Naive thymus-derived CD4-positive, alpha-beta T cell (primary cell): ENCODE data around the gene BRI3. TPM values are rescaled to one million over a fixed set of nuclear protein-coding genes. Genes with fewer than 3 reads are reported as not detected.

ENCODE experiments used
- ATAC-seq: fragments of 150-1000 bp; cut with Tn5 transposase; 2 replicates; pipeline ENCODE4 v1.10.0; 2021; ENCODE audit warnings: mild to moderate bottlenecking, moderate library complexity
- CTCF ChIA-PET: fragments of 350-600 bp; sonication (Branson Sonifier 250); formaldehyde crosslinking; loops from one replicate; lab custom pipeline; 2021; ENCODE audit warnings: antibody characterized with exemption; lab: Charles Lee
- POLR2A ChIA-PET: fragments of 350-600 bp; sonication (Branson Sonifier 250); formaldehyde crosslinking; loops from one replicate; lab custom pipeline; 2021; ENCODE audit warnings: antibody characterized with exemption, inconsistent platforms; lab: Charles Lee
- DNase-seq, 9 donors: peaks; one replicate each; pipeline versions ENCODE4 v3.0.0 to v3.0.0-alpha.2; 2020 to 2022; ENCODE audit warnings: mixed read lengths in 1 of 9
- H3K27ac ChIP-seq: one replicate; pipeline ENCODE4 v1.7.0; 2013; ENCODE audit warnings: mild to moderate bottlenecking, low read depth, low read length, moderate library complexity
- H3K27me3 ChIP-seq, 2 donors: one replicate each; pipeline ENCODE4 v1.7.0; 2013; ENCODE audit warnings: low read length in 2 of 2, mild to moderate bottlenecking in 2 of 2, moderate library complexity in 2 of 2; ENCODE audit not compliant: control insufficient read depth in 2 of 2, insufficient read depth in 2 of 2
- H3K36me3 ChIP-seq, 3 experiments: 1 replicate in 2 of 3; 2 replicates in 1 of 3; pipeline ENCODE4 v1.7.0; 2013; ENCODE audit warnings: low read length in 3 of 3, mild to moderate bottlenecking in 3 of 3, moderate library complexity in 1 of 3; ENCODE audit not compliant: insufficient read depth in 3 of 3, control insufficient read depth in 2 of 3
- H3K4me1 ChIP-seq, 2 donors: one replicate each; pipeline ENCODE4 v1.7.0; 2013; ENCODE audit warnings: low read length in 2 of 2, mild to moderate bottlenecking in 2 of 2, moderate library complexity in 1 of 2; ENCODE audit not compliant: control insufficient read depth in 2 of 2, insufficient read depth in 2 of 2
- H3K4me3 ChIP-seq: 2 replicates; pipeline ENCODE4 v1.7.0; 2013; ENCODE audit warnings: mild to moderate bottlenecking, low read length
- H3K9me3 ChIP-seq, 3 experiments: 1 replicate in 2 of 3; 2 replicates in 1 of 3; pipeline ENCODE4 v1.7.0; 2013; ENCODE audit warnings: low read length in 3 of 3; ENCODE audit not compliant: control insufficient read depth in 2 of 3
- H3K27ac Mint-ChIP-seq, 9 donors: one replicate each; pipeline ENCODE4 v1.8.0; 2020 to 2022; ENCODE audit warnings: mixed read lengths in 9 of 9, mild to moderate bottlenecking in 8 of 9, moderate library complexity in 5 of 9, inconsistent platforms in 2 of 9
- H3K27me3 Mint-ChIP-seq, 5 donors: one replicate each; pipeline ENCODE4 v1.8.0; 2021 to 2022; ENCODE audit warnings: mixed read lengths in 5 of 5, mild to moderate bottlenecking in 1 of 5
- H3K36me3 Mint-ChIP-seq, 5 donors: one replicate each; pipeline ENCODE4 v1.8.0; 2020 to 2022; ENCODE audit warnings: mixed read lengths in 5 of 5, mild to moderate bottlenecking in 3 of 5, inconsistent platforms in 1 of 5
- H3K4me1 Mint-ChIP-seq, 7 donors: one replicate each; pipeline ENCODE4 v1.8.0; 2020 to 2022; ENCODE audit warnings: mixed read lengths in 7 of 7, mild to moderate bottlenecking in 3 of 7, inconsistent platforms in 1 of 7
- H3K4me3 Mint-ChIP-seq, 10 donors: one replicate each; pipeline ENCODE4 v1.8.0; 2020 to 2022; ENCODE audit warnings: mild to moderate bottlenecking in 10 of 10, mixed read lengths in 10 of 10, moderate library complexity in 6 of 10, inconsistent platforms in 2 of 10
- H3K9me3 Mint-ChIP-seq, 11 donors: one replicate each; pipeline ENCODE4 v1.8.0; 2020 to 2022; ENCODE audit warnings: mixed read lengths in 11 of 11, mild to moderate bottlenecking in 4 of 11, inconsistent platforms in 1 of 11, moderate library complexity in 1 of 11
- intact Hi-C, 2 donors: fragments of 100-400 bp; cut with micrococcal nuclease; formaldehyde crosslinking; loops; one replicate each; pipeline ENCODE4 v1.15.1; 2023
- polyA plus RNA-seq, 2 donors: library from polyadenylated mRNA; unstranded; fragments of 300-500 nt; fragmentation: Illumina TruSeq; gene quantifications; one replicate each; pipeline ENCODE4 v1.2.3, GENCODE V29; 2021
- total RNA-seq, 6 experiments: library from RNA in 5 of 6; stranded (reverse) in 5 of 6; gene quantifications; 1 replicate in 5 of 6; 2 replicates in 1 of 6; pipeline ENCODE4 v1.2.3 and lab custom pipeline; 2021 to 2026

Gene BRI3
- total and polyA plus RNA-seq, 7 experiments from 2014 or later = 17.8 to 194 (median 82.4) TPM

DNA sequence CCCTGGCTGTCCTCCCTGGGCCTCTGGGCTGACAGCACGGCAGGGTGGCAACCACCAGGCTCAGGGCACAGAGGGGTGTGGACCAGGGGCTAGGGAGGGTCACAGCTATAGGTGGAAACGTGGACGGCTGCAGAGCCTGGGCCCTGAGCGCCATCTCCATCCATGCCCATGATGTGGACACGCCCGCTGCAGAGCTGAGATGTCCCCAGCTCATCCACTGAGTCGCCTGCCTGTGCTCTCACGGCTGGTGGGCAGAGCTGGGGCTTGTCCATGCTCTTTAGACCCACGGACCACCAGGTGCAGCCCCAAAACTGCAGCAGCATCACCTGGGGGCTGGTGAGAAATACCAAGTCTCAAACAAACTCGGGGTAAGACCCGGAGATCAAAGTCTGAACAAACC lies 45.6 kb upstream of the BRI3 start:
- Mint-ChIP-seq H3K4me3 (no peak overlapping the region), H3K36me3 (peaks cover 3 to 31% (median 9%) of the 10 kb centered on the region in 5 donors)

DNA sequence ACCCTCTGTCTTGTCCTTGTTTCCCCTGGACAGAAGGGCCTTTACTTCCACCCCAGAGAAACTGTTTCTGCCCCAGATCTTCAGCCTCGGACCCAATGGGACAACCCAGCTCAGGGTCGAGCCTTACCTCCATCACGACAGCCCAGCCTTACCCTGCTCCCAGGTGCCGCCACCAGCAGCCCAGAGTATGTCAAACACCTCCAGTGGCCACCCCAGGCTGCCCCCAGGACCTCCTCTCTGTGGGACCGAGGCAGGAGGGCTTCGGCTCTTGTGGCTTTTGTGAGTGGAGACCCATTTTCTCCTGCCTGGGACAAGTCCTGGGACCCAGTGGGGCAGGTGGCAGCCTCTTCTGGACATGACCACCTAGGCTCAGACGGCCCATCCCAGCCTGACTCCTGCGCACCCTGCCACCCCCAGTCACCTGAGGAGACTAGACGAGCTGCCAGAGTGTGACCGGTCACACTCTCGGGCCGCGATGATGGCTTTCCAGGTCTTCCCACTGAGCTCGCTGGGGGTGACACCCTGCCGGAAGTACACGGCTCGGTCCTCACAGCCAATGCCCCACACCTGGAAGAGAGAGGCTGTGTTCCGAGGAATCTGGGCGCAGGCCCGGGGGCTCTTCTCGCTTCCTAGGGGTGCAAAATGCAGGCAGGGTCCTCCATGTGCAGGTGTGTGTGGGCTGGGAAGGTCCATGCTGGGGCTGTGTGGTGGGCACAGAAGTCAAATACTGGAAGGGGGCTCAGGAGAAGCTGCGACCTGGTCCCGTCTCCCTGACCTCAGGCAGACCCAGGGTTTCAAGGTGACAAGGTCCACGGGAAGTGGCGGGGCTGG lies 44.9 kb upstream of the BRI3 start:
- no peaks in the 10 kb centered on the region for H3K9me3 ChIP-seq
- Mint-ChIP-seq H3K27me3 (no peaks in the 10 kb centered on the region), H3K4me3 (no peak overlapping the region), H3K27ac (no peak overlapping the region), H3K36me3 (peaks cover 3 to 35% (median 9%) of the 10 kb centered on the region in 5 donors), H3K4me1 (peaks cover 0 to 7% (median 4%) of the 10 kb centered on the region in 7 donors), H3K9me3 (no peaks in the 10 kb centered on the region)
- ChIA-PET POLR2A (interaction anchor here (4.3 kb wide), 1 partner anchor 14 kb away, joined by 22 read pairs; no protein-coding TSS in a partner anchor), CTCF (no interaction called here)
- ATAC-seq (no peak), DNase-seq (no peak)
- intact Hi-C loops = no loop called here
- no peak overlapping the region for H3K4me3 ChIP-seq
- no peaks in the 10 kb centered on the region for H3K27me3 ChIP-seq
- peaks cover 0 to 90% (median 17%) of the 10 kb centered on the region in 3 experiments for H3K36me3 ChIP-seq
- H3K4me1 ChIP-seq = no peaks in the 10 kb centered on the region
- no peak overlapping the region for H3K27ac ChIP-seq

More for the DNA sequence above, 45.6 kb upstream of the BRI3 start:
- no peak overlapping the region for H3K4me3 ChIP-seq
- DNase-seq (no peak), ATAC-seq (no peak)
- no peaks in the 10 kb centered on the region for H3K27me3 ChIP-seq
- Mint-ChIP-seq H3K27ac (no peak overlapping the region), H3K9me3 (no peaks in the 10 kb centered on the region), H3K4me1 (peaks cover 0 to 4% (median 0%) of the 10 kb centered on the region in 7 donors), H3K27me3 (no peaks in the 10 kb centered on the region)
- no peak overlapping the region for H3K27ac ChIP-seq
- intact Hi-C loops = no loop called here
- no peaks in the 10 kb centered on the region for H3K9me3 ChIP-seq
- H3K36me3 ChIP-seq = peaks cover 0 to 90% (median 15%) of the 10 kb centered on the region in 3 experiments
- ChIA-PET POLR2A (interaction anchor here (1.1 to 4.3 kb wide), 2 partner anchors 12 to 15 kb away, joined by 3 to 22 read pairs; no protein-coding TSS in a partner anchor), CTCF (no interaction called here)
- no peaks in the 10 kb centered on the region for H3K4me1 ChIP-seq

DNA sequence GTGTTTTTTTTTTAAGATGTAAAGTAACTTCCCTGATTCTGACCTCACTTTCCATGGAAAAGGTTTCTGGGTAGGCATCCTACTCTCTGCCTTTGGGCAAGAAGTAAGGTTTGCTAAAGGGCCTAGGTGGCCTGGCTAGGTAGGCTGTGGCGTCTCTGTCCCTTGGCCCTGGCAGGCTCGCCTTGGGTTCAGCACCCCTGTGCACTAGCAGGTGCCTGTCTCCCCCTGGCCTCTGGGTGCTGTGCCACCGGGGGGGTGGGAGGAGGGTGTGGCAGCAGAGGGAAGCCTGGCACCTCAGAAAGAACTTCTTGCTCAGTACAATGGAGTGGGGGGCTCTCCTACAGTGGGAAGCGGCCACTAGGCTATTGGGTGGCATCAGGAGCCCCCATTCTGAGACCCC lies 43.4 kb upstream of the BRI3 start:
- Histone ChIP-seq H3K4me3 (no peak overlapping the region), H3K4me1 (no peaks in the 10 kb centered on the region), H3K9me3 (no peaks in the 10 kb centered on the region), H3K36me3 (peaks cover 0 to 85% (median 17%) of the 10 kb centered on the region in 3 experiments), H3K27me3 (no peaks in the 10 kb centered on the region), H3K27ac (no peak overlapping the region)
- H3K27me3 Mint-ChIP-seq = no peaks in the 10 kb centered on the region
- ChIA-PET POLR2A (no interaction called here), CTCF (no interaction called here)
- ATAC-seq (no peak), DNase-seq (no peak)
- intact Hi-C loops = no loop called here
- peaks cover 3 to 35% (median 11%) of the 10 kb centered on the region in 5 donors for H3K36me3 Mint-ChIP-seq
- no peaks in the 10 kb centered on the region for H3K9me3 Mint-ChIP-seq
- no peak overlapping the region for H3K4me3 Mint-ChIP-seq
- peaks cover 0 to 9% (median 4%) of the 10 kb centered on the region in 7 donors for H3K4me1 Mint-ChIP-seq
- no peak overlapping the region for H3K27ac Mint-ChIP-seq

DNA sequence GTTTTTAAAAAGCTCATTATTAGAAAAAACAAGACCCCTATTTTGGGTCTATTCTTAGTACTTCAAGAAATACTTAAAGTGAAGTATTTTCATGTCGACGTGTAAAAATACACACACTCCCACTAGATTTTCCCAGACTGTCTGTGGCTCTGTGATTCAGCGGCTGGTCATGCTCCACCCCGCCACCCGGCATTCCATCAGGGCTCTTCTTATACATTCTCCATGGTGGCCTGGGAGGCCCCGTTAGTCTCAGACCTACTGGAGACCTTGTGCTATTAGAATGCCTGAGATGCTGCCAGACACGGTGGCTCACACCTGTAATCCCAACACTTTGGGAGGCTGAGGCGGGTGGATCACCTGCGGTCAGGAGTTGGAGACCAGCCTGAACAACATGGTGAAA lies 42.5 kb upstream of the BRI3 start:
- Histone ChIP-seq H3K9me3 (no peaks in the 10 kb centered on the region), H3K36me3 (peaks cover 0 to 85% (median 19%) of the 10 kb centered on the region in 3 experiments), H3K27me3 (no peaks in the 10 kb centered on the region), H3K4me1 (no peaks in the 10 kb centered on the region), H3K4me3 (no peak overlapping the region), H3K27ac (no peak overlapping the region)
- ChIA-PET CTCF (no interaction called here), POLR2A (interaction anchor here (0.6 to 1.0 kb wide), 2 partner anchors 21 to 1121 kb away, joined by 3 to 4 read pairs; no protein-coding TSS in a partner anchor)
- ATAC-seq (no peak), DNase-seq (no peak)
- Mint-ChIP-seq H3K4me3 (no peak overlapping the region), H3K27me3 (no peaks in the 10 kb centered on the region), H3K36me3 (peaks cover 3 to 32% (median 11%) of the 10 kb centered on the region in 5 donors), H3K9me3 (no peaks in the 10 kb centered on the region), H3K4me1 (peaks cover 0 to 9% (median 4%) of the 10 kb centered on the region in 7 donors), H3K27ac (no peak overlapping the region)
- intact Hi-C loops = no loop called here

DNA sequence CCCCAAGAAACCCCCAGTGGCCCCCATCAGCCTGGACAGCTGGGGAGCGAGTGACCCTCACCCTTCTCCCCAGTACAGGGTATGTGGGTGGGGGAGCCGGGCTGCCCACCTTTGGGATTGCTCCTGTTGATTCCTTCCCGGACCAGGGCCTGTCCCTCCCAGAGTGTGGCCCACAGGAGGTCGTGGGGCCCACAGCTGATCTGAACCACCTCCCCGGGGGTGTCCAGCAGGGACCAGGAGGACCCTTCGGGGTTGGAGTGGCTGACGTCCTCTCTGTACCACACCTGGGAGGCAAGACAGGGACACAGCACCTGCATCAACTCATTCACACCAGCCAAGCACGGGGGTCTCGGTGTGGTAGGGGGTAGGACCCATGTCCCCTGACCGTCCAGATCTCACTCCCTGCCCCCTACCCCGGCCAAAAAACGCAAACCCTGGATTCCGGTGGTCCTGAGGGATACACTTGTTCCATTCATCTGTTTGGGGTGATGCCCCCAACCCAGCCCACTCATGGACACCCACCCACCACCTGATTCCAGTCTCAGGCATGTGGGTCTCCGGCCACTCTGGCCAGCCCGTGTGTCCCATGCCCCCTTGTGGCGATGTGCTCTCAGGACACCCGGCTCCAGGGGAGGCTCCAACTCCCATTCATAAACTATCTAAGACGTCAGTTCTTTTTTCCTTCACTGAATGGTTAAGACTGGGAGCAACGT lies 40.4 kb upstream of the BRI3 start:
- Mint-ChIP-seq H3K4me3 (no peak overlapping the region), H3K36me3 (peaks cover 3 to 27% (median 11%) of the 10 kb centered on the region in 5 donors), H3K27me3 (no peaks in the 10 kb centered on the region), H3K9me3 (no peaks in the 10 kb centered on the region), H3K4me1 (peaks cover 0 to 20% (median 6%) of the 10 kb centered on the region in 7 donors), H3K27ac (peak overlapping the region in 5 of 9 donors; percentile 9 to 81 (median 43))
- Histone ChIP-seq H3K4me3 (no peak overlapping the region), H3K9me3 (no peaks in the 10 kb centered on the region), H3K27ac (no peak overlapping the region), H3K36me3 (peaks cover 0 to 94% (median 14%) of the 10 kb centered on the region in 3 experiments), H3K4me1 (peaks cover 0 to 8% of the 10 kb centered on the region in 2 donors), H3K27me3 (no peaks in the 10 kb centered on the region)
- ATAC-seq (peak; percentile 56), DNase-seq (peak in 4 of 9 donors; percentile 17 to 30 (median 26))
- intact Hi-C loops = loop anchor here in 1 of 2 donors (1.0 kb wide), 1 partner anchor 10 kb away; no protein-coding TSS in a partner anchor
- ChIA-PET CTCF (interaction anchor here (1.2 kb wide), 1 partner anchor 37 kb away, joined by 4 read pairs; no protein-coding TSS in a partner anchor), POLR2A (interaction anchor here (0.9 to 1.4 kb wide), 3 partner anchors 10 to 39 kb away, joined by 3 to 7 read pairs (median 3); no protein-coding TSS in a partner anchor)

DNA sequence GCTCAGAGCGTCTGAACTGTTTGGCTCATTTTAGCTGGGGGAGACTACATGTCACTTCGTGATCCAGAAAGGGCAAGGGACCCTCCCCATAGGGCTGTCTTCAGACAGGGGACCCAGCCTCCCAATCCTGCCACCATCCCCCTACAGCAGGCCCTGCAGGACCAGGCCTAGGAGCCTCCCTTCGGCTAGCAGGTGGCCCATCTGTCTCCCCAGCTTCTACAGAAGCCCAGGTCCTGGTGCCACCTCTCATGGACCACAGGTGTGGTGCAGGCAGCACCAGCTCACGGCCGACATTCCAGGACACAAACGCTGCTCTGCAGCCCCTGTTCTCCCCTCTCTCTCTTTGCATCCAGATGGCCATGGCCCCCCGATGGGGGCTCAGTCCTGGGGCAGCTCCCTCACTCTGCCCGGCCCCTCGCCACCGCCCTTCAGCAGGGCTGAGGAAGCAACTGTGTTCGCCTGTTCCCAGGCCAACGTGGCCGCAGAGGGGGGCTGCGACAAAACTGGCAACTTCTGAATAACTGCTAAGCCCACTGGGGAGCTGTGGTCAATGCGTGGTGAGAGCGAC lies 39.7 kb upstream of the BRI3 start:
- ChIA-PET POLR2A (interaction anchor here (0.9 to 1.4 kb wide), 2 partner anchors 9 to 39 kb away, joined by 3 to 7 read pairs; no protein-coding TSS in a partner anchor), CTCF (no interaction called here)
- Mint-ChIP-seq H3K27me3 (no peaks in the 10 kb centered on the region), H3K27ac (peak overlapping the region in 3 of 9 donors; percentile 36 to 81 (median 55)), H3K9me3 (no peaks in the 10 kb centered on the region), H3K4me1 (peaks cover 0 to 20% (median 7%) of the 10 kb centered on the region in 7 donors), H3K36me3 (peaks cover 3 to 27% (median 11%) of the 10 kb centered on the region in 5 donors), H3K4me3 (no peak overlapping the region)
- DNase-seq (no peak), ATAC-seq (no peak)
- Histone ChIP-seq H3K27ac (no peak overlapping the region), H3K27me3 (no peaks in the 10 kb centered on the region), H3K4me3 (no peak overlapping the region), H3K4me1 (peaks cover 0 to 8% of the 10 kb centered on the region in 2 donors), H3K36me3 (peaks cover 0 to 88% (median 12%) of the 10 kb centered on the region in 3 experiments), H3K9me3 (no peaks in the 10 kb centered on the region)
- intact Hi-C loops = loop anchor here in 1 of 2 donors (1.0 kb wide), 1 partner anchor 10 kb away; no protein-coding TSS in a partner anchor
